Breast epithelium (tissue), 3 donors: Measurements from ENCODE around the gene ABI3BP.

ENCODE experiments used
- CTCF ChIP-seq, 3 donors: fragments of 450-650 bp; IDR thresholded peaks; one replicate each; pipeline ENCODE4 v1.5.1; 2016 to 2017; ENCODE audit warnings: antibody characterized with exemption in 3 of 3, mild to moderate bottlenecking in 3 of 3, moderate library complexity in 3 of 3
- POLR2A ChIP-seq: fragments of 450-650 bp; IDR thresholded peaks from one replicate; pipeline ENCODE4 v1.6.1; 2016; ENCODE audit warnings: antibody characterized with exemption, mild to moderate bottlenecking, moderate library complexity

DNA sequence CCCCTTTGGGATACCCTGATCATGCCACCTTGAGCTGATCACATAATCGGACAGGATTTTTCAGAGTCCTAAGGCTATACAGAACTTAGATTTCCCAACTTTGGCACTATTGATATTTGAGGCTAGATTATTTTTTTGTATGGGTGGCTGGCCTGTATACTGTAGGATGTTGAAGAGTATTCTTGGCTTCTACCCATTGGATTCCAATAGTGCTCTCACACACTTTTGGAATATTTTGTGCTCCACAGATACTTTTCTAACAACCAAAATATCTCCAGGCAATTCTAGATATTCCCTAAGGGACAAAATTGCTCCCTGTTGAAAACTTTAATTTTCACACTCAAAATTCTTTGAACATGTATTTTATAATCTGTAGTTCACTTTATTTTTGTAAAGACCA lies 125.1 kb downstream of the ABI3BP start:
- no peak for TF ChIP-seq CTCF (IDR thresholded peaks at IDR 0.05)
- no peak for TF ChIP-seq POLR2A
